Hematopoietic multipotent progenitor cell treated with erythropoietin and hydrocortisone succinate and interleukin-3 and kit ligand, for 8 days (in vitro differentiated cells): ENCODE measurements around the gene ALOX12B.
A peak's percentile ranks its signal among the peaks of the same experiment; 100 is the strongest.
"Not testable (repeated sequence)": the region's sequence is repeated elsewhere in the genome, so short reads cannot be mapped to it uniquely, and the experiment has no call there.

ENCODE experiments used
- DNase-seq: peaks from one replicate; pipeline ENCODE4 v3.0.0-alpha.2; 2015

ALOX12B gene

DNA sequence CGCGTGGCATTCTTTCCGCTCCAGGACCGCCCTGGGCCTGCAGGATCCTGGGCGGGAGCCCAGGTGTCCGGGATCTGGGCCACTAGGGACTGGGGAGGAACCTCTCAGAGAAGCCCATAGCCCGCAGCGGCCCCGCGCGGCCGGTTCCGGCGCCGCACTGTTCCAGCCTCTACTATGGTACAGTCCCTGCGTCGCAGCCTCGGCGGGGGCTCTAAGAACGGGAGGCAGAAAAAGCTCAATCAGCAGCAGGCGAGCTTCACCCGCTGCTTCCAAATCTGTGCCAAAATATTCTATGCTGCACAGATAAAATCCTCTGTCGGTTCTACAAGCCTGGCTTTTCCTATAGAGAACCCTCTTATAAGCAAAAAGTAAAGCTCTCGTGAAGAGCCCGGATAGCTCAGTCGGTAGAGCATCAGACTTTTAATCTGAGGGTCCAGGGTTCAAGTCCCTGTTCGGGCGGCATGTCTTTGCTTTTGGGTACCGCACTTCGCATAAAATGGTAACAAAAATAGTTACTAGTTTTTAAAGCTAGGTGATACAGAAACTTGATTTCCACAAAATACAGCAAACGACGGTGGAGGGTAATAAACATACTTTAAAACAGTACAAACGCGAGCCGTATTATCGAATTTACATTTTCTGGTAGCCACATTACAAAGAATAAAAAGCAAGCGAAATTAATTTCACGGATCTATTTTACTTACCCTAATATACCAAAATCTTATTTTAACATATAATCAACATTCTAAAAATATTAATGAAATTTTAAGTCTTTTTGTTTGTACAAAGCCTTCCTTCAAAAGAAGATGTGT is 31.5 kb upstream of the ALOX12B start:
- DNase-seq, result peak; percentile 90

- DNase-seq, result peak; percentile 63
Observed at GRCh38 chr17:8117980-8118768, 30.7 kb upstream of the ALOX12B start, which contains the start of gene ALOXE3. Gene ALOXE3, minus strand, starts transcription at chr17:8118514. Its CDS starts 524 bp downstream, at chr17:8117990.

DNA sequence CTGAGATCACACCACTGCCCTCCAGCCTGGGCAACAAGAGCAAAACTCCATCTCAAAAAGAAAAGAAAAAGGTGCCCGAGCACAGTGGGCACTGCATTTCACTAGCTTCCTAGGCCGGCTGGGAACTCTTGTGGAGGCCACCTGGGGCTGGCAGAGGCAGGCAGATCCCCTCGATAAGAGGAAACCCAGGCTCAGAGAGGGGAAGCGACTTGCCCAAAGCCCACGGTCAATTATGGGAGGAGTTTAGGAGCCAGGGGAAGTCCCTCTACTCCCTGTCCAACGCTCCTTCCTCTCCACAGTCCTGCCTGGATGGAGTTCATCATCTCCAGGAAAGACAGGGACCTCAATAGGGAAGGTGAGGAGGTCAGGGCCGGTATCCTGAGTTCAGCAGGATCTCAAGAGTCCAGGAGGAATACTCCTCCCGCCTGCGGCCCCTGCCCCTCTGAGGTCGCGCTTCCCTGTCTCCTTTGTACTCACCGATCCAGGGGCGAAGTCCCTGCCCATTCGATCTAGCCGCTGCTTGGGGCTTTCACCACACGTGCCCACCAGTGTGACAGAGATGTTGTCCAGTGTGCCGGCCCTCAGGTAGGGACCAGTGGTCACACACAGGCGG is 30.0 kb upstream of the ALOX12B start:
- DNase-seq, result no peak

GRCh38 chr17:8116776-8117175 is 29.3 kb upstream of the ALOX12B start:
- DNase-seq, result no peak

GRCh38 chr17:8110907-8111306 is 23.4 kb upstream of the ALOX12B start:
- DNase-seq, result no peak

DNA sequence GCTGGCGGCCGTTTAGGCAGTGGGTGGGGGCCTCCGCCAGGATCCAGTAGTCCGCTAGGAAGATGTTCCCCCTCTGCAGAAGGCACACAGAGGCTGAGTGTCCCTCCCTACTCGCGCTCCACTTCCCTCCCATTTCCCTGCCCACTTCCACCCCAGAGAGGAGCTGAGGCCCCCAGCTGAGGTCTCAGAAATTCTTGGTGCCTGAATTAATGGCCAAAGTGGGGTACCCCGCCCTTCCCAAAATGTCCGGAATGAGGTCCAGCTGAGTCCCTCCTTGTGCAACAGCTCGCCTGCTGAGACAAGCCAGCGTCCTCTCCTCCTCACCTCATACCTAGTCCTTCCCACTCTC is 22.9 kb upstream of the ALOX12B start:
- DNase-seq, result no peak

- peak; percentile 56 for DNase-seq
Observed at GRCh38 chr17:8109661-8110455, 22.3 kb upstream of the ALOX12B start.

DNA sequence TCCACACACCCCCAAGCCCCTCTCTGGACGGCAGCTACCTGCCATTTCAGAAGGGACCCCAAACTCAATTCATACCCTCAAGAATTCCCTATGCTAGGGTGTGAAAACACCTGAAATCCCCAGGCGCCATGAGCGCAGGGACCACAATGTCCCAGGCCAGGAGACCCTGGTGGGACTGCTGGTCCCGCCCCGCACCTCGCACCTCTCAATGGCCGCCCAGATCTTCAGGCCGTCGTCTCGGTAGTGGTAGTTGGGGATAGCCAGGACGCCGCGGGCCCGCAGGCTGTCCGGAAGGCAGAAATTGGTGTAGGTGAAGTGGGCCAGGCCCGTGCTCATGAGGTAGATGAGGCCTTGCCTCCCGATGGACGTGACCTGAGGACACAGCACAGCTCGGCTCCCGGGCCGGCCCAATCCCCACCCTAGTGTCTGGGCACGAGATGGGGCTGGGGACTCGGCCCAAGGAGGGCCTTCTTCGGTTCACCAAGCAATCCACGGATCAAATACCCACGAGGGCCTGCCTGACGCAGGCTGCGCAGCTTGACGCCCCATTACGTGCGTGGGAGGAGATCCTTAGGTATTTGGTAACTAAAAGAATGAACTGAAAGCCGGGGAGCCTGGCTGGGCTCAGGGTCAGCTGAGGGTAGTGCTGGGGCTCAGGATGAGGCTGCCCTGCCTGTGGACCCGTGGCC is 21.6 kb upstream of the ALOX12B start:
- DNase-seq, result no peak

DNA sequence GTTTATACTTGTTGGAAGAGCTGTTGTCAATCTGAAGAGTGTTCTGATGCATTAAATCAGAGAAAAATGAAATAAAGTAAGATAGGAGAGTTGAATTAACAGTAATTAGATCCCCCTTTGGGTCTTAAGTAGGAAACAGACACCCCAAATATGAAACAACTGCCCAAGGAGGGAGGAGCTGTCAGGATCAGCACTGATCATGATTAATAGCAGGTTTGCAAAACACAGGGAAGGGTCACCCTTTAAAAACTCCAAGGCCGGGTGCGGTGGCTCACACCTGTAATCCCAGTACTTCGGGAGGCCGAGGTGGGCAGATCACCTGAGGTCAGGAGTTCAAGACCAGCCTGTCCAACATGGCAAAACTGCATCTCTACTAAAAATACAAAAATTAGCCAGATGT is 19.5 kb upstream of the ALOX12B start:
- not testable (repeated sequence) for DNase-seq

DNA sequence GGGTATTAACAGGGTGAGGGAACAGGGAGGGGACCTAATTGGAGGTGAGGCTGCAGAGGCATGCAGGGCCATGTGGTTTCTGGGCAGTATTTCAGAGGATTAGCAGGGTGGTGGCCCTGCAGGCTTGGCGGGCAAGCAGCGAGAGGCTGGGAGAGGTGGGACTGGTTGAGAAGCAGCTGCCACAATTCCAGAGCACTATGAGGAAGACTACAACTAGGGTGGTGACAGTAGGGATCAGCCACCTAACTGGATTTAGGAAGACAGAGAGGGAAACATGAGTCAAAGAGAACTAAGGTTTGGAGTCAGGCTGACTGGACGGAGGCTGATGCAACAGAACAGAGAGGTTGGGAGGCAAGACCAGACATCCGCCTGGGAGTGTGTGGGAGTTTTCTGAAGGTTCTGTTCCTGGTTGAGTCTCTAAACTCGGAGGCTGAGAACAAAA is 18.5 kb upstream of the ALOX12B start:
- DNase-seq, result no peak

- DNase-seq, result no peak
Observed at GRCh38 chr17:8104911-8105310, 17.4 kb upstream of the ALOX12B start.

GRCh38 chr17:8103549-8103948 is 16.0 kb upstream of the ALOX12B start:
- no peak for DNase-seq

GRCh38 chr17:8101721-8102120 is 14.2 kb upstream of the ALOX12B start:
- DNase-seq, result no peak

- DNase-seq, result no peak
Observed at GRCh38 chr17:8100763-8101162, 13.2 kb upstream of the ALOX12B start.

- no peak for DNase-seq
Observed at GRCh38 chr17:8100111-8100510, 12.6 kb upstream of the ALOX12B start.

GRCh38 chr17:8096541-8096940 is 9.0 kb upstream of the ALOX12B start:
- DNase-seq, result no peak

DNA sequence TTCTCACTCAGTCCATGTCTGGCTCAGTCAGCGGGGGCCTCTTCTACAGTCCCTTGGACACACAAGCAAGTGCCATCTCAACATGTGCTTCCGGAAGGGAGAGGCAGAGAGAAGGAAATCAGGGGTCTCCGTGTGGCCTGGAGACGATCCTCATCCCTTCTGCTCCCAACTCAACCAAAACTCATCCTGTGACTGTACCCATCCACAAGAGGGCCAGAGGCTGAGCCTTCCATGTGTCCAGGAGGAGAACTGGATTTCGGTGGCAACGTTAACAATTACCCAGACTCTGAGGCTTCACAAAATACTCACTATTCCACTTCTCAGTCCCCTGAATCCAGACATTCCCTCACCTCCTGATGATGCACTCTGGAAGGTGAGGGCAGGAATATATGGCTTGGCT is 7.8 kb upstream of the ALOX12B start:
- no peak for DNase-seq

GRCh38 chr17:8091033-8091687 is 3.6 kb upstream of the ALOX12B start:
- no peak for DNase-seq

GRCh38 chr17:8089728-8090127 is 2.2 kb upstream of the ALOX12B start:
- DNase-seq, result no peak

- no peak for DNase-seq
Observed at GRCh38 chr17:8087952-8088230, 375 bp upstream of the ALOX12B start.

DNA sequence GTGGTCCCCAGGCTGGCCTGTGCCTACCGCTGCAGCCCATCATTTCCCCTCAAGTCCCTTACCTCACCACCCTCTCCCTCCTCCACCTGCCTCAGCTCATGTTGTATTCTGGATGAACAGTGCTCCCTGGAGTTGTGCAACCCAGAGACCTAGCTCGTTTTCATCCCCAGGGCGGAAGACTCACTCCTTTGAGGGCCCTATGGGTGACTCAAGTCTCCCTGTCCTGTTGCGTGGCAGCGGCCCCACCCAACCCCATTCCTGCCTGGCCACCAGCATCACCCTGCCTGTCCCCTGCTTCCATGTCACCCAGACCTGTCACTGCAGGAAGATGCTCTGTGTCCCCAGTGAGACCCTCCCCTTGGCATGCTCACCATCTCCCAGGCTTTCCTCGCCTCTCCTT is 3.3 kb downstream of the ALOX12B start:
- DNase-seq, result no peak

DNA sequence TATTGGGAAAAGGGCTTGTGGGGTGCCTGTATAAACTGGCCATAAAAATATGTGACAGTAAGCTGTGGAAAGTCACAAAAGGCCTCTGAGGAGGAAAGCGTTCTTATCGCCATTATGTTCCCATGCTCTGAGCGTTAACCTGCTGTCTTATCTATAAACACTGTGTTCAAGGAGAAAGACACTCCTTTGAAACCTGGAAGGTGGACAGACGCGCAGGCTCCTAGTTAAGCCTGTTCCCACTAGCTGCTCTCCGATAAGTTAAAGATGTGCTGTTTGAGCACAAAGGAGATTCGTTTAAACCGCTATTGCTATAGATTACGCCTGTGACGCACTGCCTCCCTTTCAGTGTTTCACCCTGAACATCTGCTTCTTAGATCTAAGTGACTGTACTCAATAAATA is 5.2 kb downstream of the ALOX12B start:
- no peak for DNase-seq
